Measurements from ENCODE around the gene GRK7. TPM values are rescaled to one million over a fixed set of nuclear protein-coding genes. Genes with fewer than 3 reads are reported as not detected.

GRK7 gene
- total and polyA plus RNA-seq, 9 of the 15 experiments (the other 6 are each of a cell fraction or from before 2014, with no cell fraction given): 0.01 to 0.08 (median 0.04) TPM; not detected in 3

- no peak for TF ChIP-seq CHD7 (IDR thresholded peaks at IDR 0.05; ENCODE audit: low read depth, low read length)
- peak; percentile 53 for TF ChIP-seq TAF9B (IDR thresholded peaks at IDR 0.05; ENCODE audit: partially characterized antibody)
- TF ChIP-seq TARDBP (IDR thresholded peaks at IDR 0.05): peak; percentile 90; the same call in 1 of the 2 replicates
- peak; percentile 69 for TF ChIP-seq ELF2 (CRISPR knock-in tag; IDR thresholded peaks at IDR 0.05)
- peak in 1 of 2 experiments; percentile 63; a peak in 2 of 3 replicates for TF ChIP-seq CBX3 (IDR thresholded peaks at IDR 0.05; ENCODE audit: borderline replicate concordance in 1 of 2, low read length in 2 of 2)
- TF ChIP-seq DEAF1 (CRISPR knock-in tag; IDR thresholded peaks at IDR 0.05): peak; percentile 87
- TF ChIP-seq JUN (IDR thresholded peaks at IDR 0.05; ENCODE audit: borderline replicate concordance, low read depth, low read length): peak; percentile 68; the same call in 1 of the 2 replicates
- TF ChIP-seq JUN (CRISPR knock-in tag; IDR thresholded peaks at IDR 0.05; ENCODE audit: borderline replicate concordance): no peak
- TF ChIP-seq YY1 (IDR thresholded peaks at IDR 0.05; ENCODE audit: borderline replicate concordance in 1 of 3, control insufficient read depth in 1 of 3, extremely low read depth in 1 of 3, insufficient read depth in 3 of 3, insufficient read length in 1 of 3, insufficient replicate concordance in 2 of 3, low read depth in 1 of 3, low read length in 2 of 3): peak; percentile 65 to 93 (median 89)
- TF ChIP-seq EZH2 (IDR thresholded peaks at IDR 0.05; ENCODE audit: borderline replicate concordance, low read depth, low read length): no peak
- no peak; the same call in 1 of the 2 replicates for TF ChIP-seq FOXJ2 (tag; IDR thresholded peaks at IDR 0.05)
- no peak for TF ChIP-seq SMARCC2 (IDR thresholded peaks at IDR 0.05; ENCODE audit: low read depth)
These were observed 25.0 kb upstream of the GRK7 start, which contains the start of gene RNF7 (continued) for GRCh38 chr3:141738022-141738890.

Measured in K562 (cell line).